ENCODE data around the gene LRRC73.
A peak's percentile ranks its signal among the peaks of the same experiment; 100 is the strongest.
"Not testable (repeated sequence)": the region's sequence is repeated elsewhere in the genome, so short reads cannot be mapped to it uniquely, and the experiment has no call there.

LRRC73 gene

GRCh38 chr6:43509142-43509983, 783 bp downstream of the LRRC73 start:
- DNase-seq: no peak

GRCh38 chr6:43508481-43509141, 1.5 kb downstream of the LRRC73 start:
- DNase-seq: no peak

- peak; percentile 38 to 80 (median 66) for DNase-seq
These were observed 3.3 kb downstream of the LRRC73 start for GRCh38 chr6:43506667-43507471.

GRCh38 chr6:43506171-43506570, 4.0 kb downstream of the LRRC73 start:
- peak in 1 of 5 experiments; percentile 7 for DNase-seq

GRCh38 chr6:43505718-43506117, 4.4 kb downstream of the LRRC73 start:
- DNase-seq: no peak

GRCh38 chr6:43504756-43505593, 5.2 kb downstream of the LRRC73 start:
- no peak for DNase-seq

GRCh38 chr6:43503443-43503842, 6.7 kb downstream of the LRRC73 start:
- no peak for DNase-seq

- no peak for DNase-seq
These were observed 7.5 kb downstream of the LRRC73 start for GRCh38 chr6:43502666-43503065.

- no peak for DNase-seq
These were observed 9.2 kb downstream of the LRRC73 start for GRCh38 chr6:43500921-43501320.

- DNase-seq: no peak
These were observed 10.9 kb downstream of the LRRC73 start for GRCh38 chr6:43499028-43499815.

- not testable (repeated sequence) for DNase-seq
These were observed 11.9 kb downstream of the LRRC73 start for GRCh38 chr6:43498291-43498690.

GRCh38 chr6:43497689-43498088, 12.5 kb downstream of the LRRC73 start:
- DNase-seq: no peak

- no peak for DNase-seq
These were observed 13.1 kb downstream of the LRRC73 start for GRCh38 chr6:43497129-43497396.

- DNase-seq: no peak
These were observed 13.6 kb downstream of the LRRC73 start for GRCh38 chr6:43496370-43497128.

GRCh38 chr6:43495409-43495941, 14.7 kb downstream of the LRRC73 start:
- DNase-seq: peak in 2 of 5 experiments; percentile 17 to 64

- no peak for DNase-seq
These were observed 15.4 kb downstream of the LRRC73 start for GRCh38 chr6:43494766-43495165.

GRCh38 chr6:43494321-43494720, 15.8 kb downstream of the LRRC73 start:
- no peak for DNase-seq

- DNase-seq: no peak
These were observed 16.3 kb downstream of the LRRC73 start for GRCh38 chr6:43493833-43494232.

- DNase-seq: no peak
These were observed 16.9 kb downstream of the LRRC73 start for GRCh38 chr6:43493230-43493629.

- DNase-seq: no peak
These were observed 17.5 kb downstream of the LRRC73 start for GRCh38 chr6:43492673-43493072.
